Activated T-helper 2 cell treated with anti-CD3 and anti-CD28 coated beads, Interferon-gamma antibody, Interleukin-2, Interleukin-4, amounts not matched to agents 10 μg/mL and 5 μg/mL and 100 μg/mL, durations not matched to agents 14 hours and 24 hours and 36 hours (primary cell): ENCODE measurements around the gene SPATS2L. TPM values are rescaled to one million over a fixed set of nuclear protein-coding genes. Genes with fewer than 3 reads are reported as not detected.

Source experiments
- DNase-seq: peaks from one replicate; pipeline ENCODE4 v3.0.0; 2021; ENCODE audit warnings: low spot score
- H3K27ac Mint-ChIP-seq: one replicate; pipeline ENCODE4 v1.8.0; 2021; ENCODE audit warnings: mixed read lengths
- H3K27me3 Mint-ChIP-seq: one replicate; pipeline ENCODE4 v1.8.0; 2021; ENCODE audit warnings: low read depth, mixed read lengths
- H3K36me3 Mint-ChIP-seq: one replicate; pipeline ENCODE4 v1.8.0; 2021; ENCODE audit warnings: low read depth, mixed read lengths
- H3K4me1 Mint-ChIP-seq: one replicate; pipeline ENCODE4 v1.8.0; 2021; ENCODE audit warnings: low read depth, mixed read lengths
- H3K4me3 Mint-ChIP-seq: one replicate; pipeline ENCODE4 v1.8.0; 2021; ENCODE audit warnings: low read depth, mild to moderate bottlenecking, moderate library complexity, mixed read lengths
- H3K9me3 Mint-ChIP-seq: one replicate; pipeline ENCODE4 v1.8.0; 2021; ENCODE audit warnings: mixed read lengths
- intact Hi-C: fragments of 100-400 bp; cut with micrococcal nuclease; formaldehyde crosslinking; loops from one replicate; pipeline ENCODE4 v1.15.1; 2023
- total RNA-seq: library from RNA; stranded (reverse); gene quantifications from 2 replicates; pipeline ENCODE4 v1.2.3, GENCODE V29; 2022

The SPATS2L gene
- total RNA-seq, 1 donor from 2014 or later = 62.2 TPM

- no peak overlapping the region for H3K4me3 Mint-ChIP-seq
- intact Hi-C loops = no loop called here
- no peaks in the 10 kb centered on the region for H3K36me3 Mint-ChIP-seq
- peaks cover 28% of the 10 kb centered on the region for H3K27me3 Mint-ChIP-seq
- DNase-seq = no peak
- H3K4me1 Mint-ChIP-seq = no peaks in the 10 kb centered on the region
- no peak overlapping the region for H3K27ac Mint-ChIP-seq
- no peaks in the 10 kb centered on the region for H3K9me3 Mint-ChIP-seq
These were observed 32.1 kb upstream of the SPATS2L start for GRCh38 chr2:200274116-200275075.

- H3K4me1 Mint-ChIP-seq = no peaks in the 10 kb centered on the region
- no peak overlapping the region for H3K27ac Mint-ChIP-seq
- no peak overlapping the region for H3K4me3 Mint-ChIP-seq
- intact Hi-C loops = no loop called here
- H3K36me3 Mint-ChIP-seq = no peaks in the 10 kb centered on the region
- DNase-seq = no peak
- peaks cover 32% of the 10 kb centered on the region for H3K27me3 Mint-ChIP-seq
- H3K9me3 Mint-ChIP-seq = no peaks in the 10 kb centered on the region
These were observed 31.0 kb upstream of the SPATS2L start for GRCh38 chr2:200275295-200276013.

DNA sequence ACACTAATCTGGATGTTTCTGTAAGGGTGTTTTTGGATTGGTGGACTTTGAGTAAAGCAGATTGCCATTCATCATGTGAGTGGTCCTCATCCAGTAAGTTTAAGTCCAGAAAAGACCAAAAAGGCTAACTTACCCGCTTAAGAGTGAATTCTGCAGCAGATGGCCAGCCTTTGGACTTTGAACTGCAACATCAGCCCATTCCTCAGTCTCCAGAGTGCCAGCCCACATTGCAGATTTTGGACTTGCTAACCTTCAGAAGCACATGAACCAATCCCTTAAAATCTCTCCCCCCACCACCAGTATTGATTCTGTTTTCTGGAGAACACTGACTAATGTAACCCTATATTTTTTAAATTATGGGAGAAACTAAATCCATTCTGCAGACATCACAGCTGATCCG, 30.0 kb upstream of the SPATS2L start:
- Mint-ChIP-seq H3K27ac (no peak overlapping the region), H3K36me3 (no peaks in the 10 kb centered on the region), H3K27me3 (peaks cover 30% of the 10 kb centered on the region), H3K4me1 (no peaks in the 10 kb centered on the region), H3K9me3 (no peaks in the 10 kb centered on the region), H3K4me3 (no peak overlapping the region)
- DNase-seq = no peak
- intact Hi-C loops = no loop called here

- Mint-ChIP-seq H3K9me3 (no peaks in the 10 kb centered on the region), H3K4me3 (no peak overlapping the region), H3K36me3 (no peaks in the 10 kb centered on the region), H3K4me1 (no peaks in the 10 kb centered on the region), H3K27me3 (peaks cover 43% of the 10 kb centered on the region), H3K27ac (no peak overlapping the region)
- intact Hi-C loops = no loop called here
- no peak for DNase-seq
These were observed 27.7 kb upstream of the SPATS2L start for GRCh38 chr2:200278694-200279316.

GRCh38 chr2:200279857-200280256, 26.6 kb upstream of the SPATS2L start:
- no peaks in the 10 kb centered on the region for H3K9me3 Mint-ChIP-seq
- no peak overlapping the region for H3K4me3 Mint-ChIP-seq
- no peaks in the 10 kb centered on the region for H3K36me3 Mint-ChIP-seq
- no peak overlapping the region for H3K27ac Mint-ChIP-seq
- no peak for DNase-seq
- intact Hi-C loops = no loop called here
- H3K27me3 Mint-ChIP-seq = peaks cover 46% of the 10 kb centered on the region
- no peaks in the 10 kb centered on the region for H3K4me1 Mint-ChIP-seq

GRCh38 chr2:200286578-200286977, 19.9 kb upstream of the SPATS2L start:
- intact Hi-C loops = no loop called here
- no peaks in the 10 kb centered on the region for H3K4me1 Mint-ChIP-seq
- no peak for DNase-seq
- no peaks in the 10 kb centered on the region for H3K36me3 Mint-ChIP-seq
- H3K9me3 Mint-ChIP-seq = no peaks in the 10 kb centered on the region
- peaks cover 48% of the 10 kb centered on the region for H3K27me3 Mint-ChIP-seq
- no peak overlapping the region for H3K27ac Mint-ChIP-seq
- H3K4me3 Mint-ChIP-seq = no peak overlapping the region

- H3K4me3 Mint-ChIP-seq = no peak overlapping the region
- peaks cover 37% of the 10 kb centered on the region for H3K27me3 Mint-ChIP-seq
- H3K9me3 Mint-ChIP-seq = no peaks in the 10 kb centered on the region
- H3K36me3 Mint-ChIP-seq = no peaks in the 10 kb centered on the region
- intact Hi-C loops = no loop called here
- no peak for DNase-seq
- no peak overlapping the region for H3K27ac Mint-ChIP-seq
- no peaks in the 10 kb centered on the region for H3K4me1 Mint-ChIP-seq
These were observed 17.6 kb upstream of the SPATS2L start for GRCh38 chr2:200288670-200289429.

GRCh38 chr2:200296118-200296517, 10.4 kb upstream of the SPATS2L start:
- Mint-ChIP-seq H3K4me3 (no peak overlapping the region), H3K27ac (no peak overlapping the region), H3K4me1 (peaks cover 9% of the 10 kb centered on the region), H3K9me3 (no peaks in the 10 kb centered on the region), H3K27me3 (peaks cover 19% of the 10 kb centered on the region), H3K36me3 (no peaks in the 10 kb centered on the region)
- DNase-seq = no peak
- intact Hi-C loops = no loop called here

GRCh38 chr2:200297100-200297499, 9.4 kb upstream of the SPATS2L start:
- intact Hi-C loops = no loop called here
- no peaks in the 10 kb centered on the region for H3K36me3 Mint-ChIP-seq
- H3K9me3 Mint-ChIP-seq = no peaks in the 10 kb centered on the region
- peaks cover 16% of the 10 kb centered on the region for H3K27me3 Mint-ChIP-seq
- H3K27ac Mint-ChIP-seq = no peak overlapping the region
- peaks cover 9% of the 10 kb centered on the region for H3K4me1 Mint-ChIP-seq
- H3K4me3 Mint-ChIP-seq = no peak overlapping the region
- DNase-seq = no peak

DNA sequence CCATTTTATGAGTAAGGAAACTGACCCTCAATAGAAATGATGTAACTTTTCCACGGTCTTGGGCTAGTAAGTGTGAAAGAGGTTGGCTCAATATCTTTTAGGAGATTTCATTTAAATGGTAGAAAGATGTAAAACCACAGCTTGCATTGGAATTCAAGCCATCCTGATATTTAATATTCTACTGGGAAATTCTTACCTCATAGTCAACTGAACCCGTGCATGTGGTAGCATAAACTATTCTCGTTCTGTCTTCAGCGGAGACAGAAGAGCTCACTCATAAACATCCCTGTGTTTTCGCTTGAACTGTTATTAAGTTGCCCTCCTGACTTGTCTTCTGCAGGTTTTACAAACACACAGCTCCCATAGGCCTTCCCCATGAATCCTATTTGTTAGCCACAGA, 8.5 kb upstream of the SPATS2L start:
- Mint-ChIP-seq H3K27ac (no peak overlapping the region), H3K4me1 (peaks cover 12% of the 10 kb centered on the region), H3K36me3 (no peaks in the 10 kb centered on the region), H3K4me3 (no peak overlapping the region), H3K9me3 (no peaks in the 10 kb centered on the region), H3K27me3 (peaks cover 17% of the 10 kb centered on the region)
- no peak for DNase-seq
- intact Hi-C loops = no loop called here

GRCh38 chr2:200298816-200299215, 7.7 kb upstream of the SPATS2L start:
- Mint-ChIP-seq H3K9me3 (no peaks in the 10 kb centered on the region), H3K4me3 (no peak overlapping the region), H3K27ac (no peak overlapping the region), H3K36me3 (no peaks in the 10 kb centered on the region), H3K4me1 (peaks cover 15% of the 10 kb centered on the region), H3K27me3 (peaks cover 19% of the 10 kb centered on the region)
- DNase-seq = no peak
- intact Hi-C loops = no loop called here

- no peak for DNase-seq
- intact Hi-C loops = no loop called here
- H3K27ac Mint-ChIP-seq = no peak overlapping the region
- H3K4me3 Mint-ChIP-seq = no peak overlapping the region
- peaks cover 22% of the 10 kb centered on the region for H3K27me3 Mint-ChIP-seq
- H3K4me1 Mint-ChIP-seq = peaks cover 15% of the 10 kb centered on the region
- H3K36me3 Mint-ChIP-seq = no peaks in the 10 kb centered on the region
- no peaks in the 10 kb centered on the region for H3K9me3 Mint-ChIP-seq
These were observed 6.4 kb upstream of the SPATS2L start for GRCh38 chr2:200300065-200300464.
